Colonic mucosa (tissue), 4 donors: Measurements from ENCODE around the gene IFIT5. TPM values are rescaled to one million over a fixed set of nuclear protein-coding genes. Genes with fewer than 3 reads are reported as not detected.
A peak's percentile ranks its signal among the peaks of the same experiment; 100 is the strongest.

Experiments
- DNase-seq: peaks from one replicate; pipeline ENCODE4 v3.0.0-alpha.2; 2020
- H3K27ac ChIP-seq: fragments of 200-600 bp; one replicate; pipeline ENCODE4 v1.8.0; 2021
- H3K27me3 ChIP-seq: fragments of 200-600 bp; one replicate; pipeline ENCODE4 v1.8.0; 2021
- H3K36me3 ChIP-seq: fragments of 200-600 bp; one replicate; pipeline ENCODE4 v1.8.0; 2021
- H3K4me1 ChIP-seq: fragments of 200-600 bp; one replicate; pipeline ENCODE4 v1.8.0; 2021; ENCODE audit warnings: mild to moderate bottlenecking
- H3K4me3 ChIP-seq: fragments of 200-600 bp; one replicate; pipeline ENCODE4 v1.8.0; 2021
- H3K9ac ChIP-seq, 2 donors: one replicate each; pipeline ENCODE4 v1.7.0; 2013; ENCODE audit warnings: control low read depth in 2 of 2, low read depth in 2 of 2, low read length in 2 of 2
- H3K9me3 ChIP-seq: fragments of 200-600 bp; one replicate; pipeline ENCODE4 v1.8.0; 2021
- intact Hi-C: fragments of 100-400 bp; cut with DNase I; formaldehyde crosslinking; loops from one replicate; pipeline ENCODE4 v1.14.1; 2022
- total RNA-seq, 2 donors: library from RNA; stranded (reverse); fragmentation: NEBNext Ultra II Directional in 1 of 2; extraction: Animal tissue kit (Norgen Biotek cat#: 25700) in 1 of 2; gene quantifications; one replicate each; pipeline ENCODE4 v1.2.1, GENCODE V29; 2021
- TF ChIP-seq, protein P1 (sequence below): fragments of 200-600 bp; IDR thresholded peaks from one replicate; pipeline ENCODE4 v1.8.0; 2022; ENCODE audit warnings: antibody characterized with exemption, mild to moderate bottlenecking
- donor health status: healthy.
- donor health status: DM: no; HTN: no; CAD: no.
- donor health status: DM: no; HTN: no; CAD: no.

IFIT5 gene
- total RNA-seq, 2 donors from 2014 or later = 6.1 to 7.5 TPM

DNA sequence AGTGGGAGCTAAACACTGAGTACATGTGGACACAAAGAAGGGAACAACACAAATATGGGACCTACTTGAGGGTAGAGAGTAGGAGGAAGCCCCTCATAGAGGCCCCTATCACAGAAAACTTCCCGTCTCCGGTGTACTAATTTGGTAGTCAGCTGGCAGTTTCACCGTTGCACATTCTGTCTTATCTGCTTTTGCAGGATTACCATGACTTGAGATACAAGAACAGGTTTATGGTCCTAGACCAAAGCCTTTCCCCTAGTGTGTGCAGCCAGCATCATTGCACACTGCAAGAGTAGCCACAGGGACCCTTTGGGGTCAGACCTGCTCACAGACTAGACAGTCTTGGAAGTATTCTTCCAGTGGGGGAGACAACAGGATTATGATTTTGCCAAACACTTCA, 42.4 kb upstream of the IFIT5 start:
- intact Hi-C loops = no loop called here
- no peak overlapping the region for H3K27ac ChIP-seq
- H3K4me3 ChIP-seq = no peak overlapping the region
- no peaks in the 10 kb centered on the region for H3K36me3 ChIP-seq
- H3K9me3 ChIP-seq = no peaks in the 10 kb centered on the region
- TF ChIP-seq, protein P1, sequence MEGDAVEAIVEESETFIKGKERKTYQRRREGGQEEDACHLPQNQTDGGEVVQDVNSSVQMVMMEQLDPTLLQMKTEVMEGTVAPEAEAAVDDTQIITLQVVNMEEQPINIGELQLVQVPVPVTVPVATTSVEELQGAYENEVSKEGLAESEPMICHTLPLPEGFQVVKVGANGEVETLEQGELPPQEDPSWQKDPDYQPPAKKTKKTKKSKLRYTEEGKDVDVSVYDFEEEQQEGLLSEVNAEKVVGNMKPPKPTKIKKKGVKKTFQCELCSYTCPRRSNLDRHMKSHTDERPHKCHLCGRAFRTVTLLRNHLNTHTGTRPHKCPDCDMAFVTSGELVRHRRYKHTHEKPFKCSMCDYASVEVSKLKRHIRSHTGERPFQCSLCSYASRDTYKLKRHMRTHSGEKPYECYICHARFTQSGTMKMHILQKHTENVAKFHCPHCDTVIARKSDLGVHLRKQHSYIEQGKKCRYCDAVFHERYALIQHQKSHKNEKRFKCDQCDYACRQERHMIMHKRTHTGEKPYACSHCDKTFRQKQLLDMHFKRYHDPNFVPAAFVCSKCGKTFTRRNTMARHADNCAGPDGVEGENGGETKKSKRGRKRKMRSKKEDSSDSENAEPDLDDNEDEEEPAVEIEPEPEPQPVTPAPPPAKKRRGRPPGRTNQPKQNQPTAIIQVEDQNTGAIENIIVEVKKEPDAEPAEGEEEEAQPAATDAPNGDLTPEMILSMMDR = no peak
- DNase-seq = no peak
- H3K4me1 ChIP-seq = peaks cover 15% of the 10 kb centered on the region
- H3K27me3 ChIP-seq = no peaks in the 10 kb centered on the region
- H3K9ac ChIP-seq = no peak overlapping the region

- intact Hi-C loops = no loop called here
- Histone ChIP-seq H3K36me3 (no peaks in the 10 kb centered on the region), H3K27ac (peak overlapping the region; percentile 86), H3K4me3 (no peak overlapping the region), H3K4me1 (peaks cover 9% of the 10 kb centered on the region), H3K27me3 (no peaks in the 10 kb centered on the region), H3K9me3 (no peaks in the 10 kb centered on the region), H3K9ac (peak overlapping the region in 1 of 2 donors; percentile 70)
- TF ChIP-seq, protein P1 = no peak
- DNase-seq = peak; percentile 89
Observed at GRCh38 chr10:89373916-89374711, 40.3 kb upstream of the IFIT5 start.

- H3K27me3 ChIP-seq = no peaks in the 10 kb centered on the region
- peaks cover 9% of the 10 kb centered on the region for H3K4me1 ChIP-seq
- H3K36me3 ChIP-seq = no peaks in the 10 kb centered on the region
- peak overlapping the region; percentile 86 for H3K27ac ChIP-seq
- no peak for DNase-seq
- H3K9me3 ChIP-seq = no peaks in the 10 kb centered on the region
- H3K4me3 ChIP-seq = no peak overlapping the region
- intact Hi-C loops = no loop called here
- TF ChIP-seq, protein P1 = no peak
- H3K9ac ChIP-seq = peak overlapping the region in 1 of 2 donors; percentile 70
Observed at GRCh38 chr10:89374713-89375141, 39.6 kb upstream of the IFIT5 start.

- H3K9me3 ChIP-seq = no peaks in the 10 kb centered on the region
- DNase-seq = no peak
- TF ChIP-seq, protein P1 = no peak
- H3K9ac ChIP-seq = no peak within 1 kb of the TSS
- H3K27me3 ChIP-seq = no peaks in the 10 kb centered on the region
- no peak within 1 kb of the TSS for H3K4me3 ChIP-seq
- peaks cover 9% of the 10 kb centered on the region for H3K4me1 ChIP-seq
- no peaks in the 10 kb centered on the region for H3K36me3 ChIP-seq
- intact Hi-C loops = no loop called here
- H3K27ac ChIP-seq = no peak within 1 kb of the TSS
Observed at GRCh38 chr10:89377705-89378637, 36.4 kb upstream of the IFIT5 start, which contains the start of gene IFIT1B. Gene IFIT1B, plus strand, starts transcription at chr10:89378056. Its CDS starts 80 bp downstream, at chr10:89378136.

GRCh38 chr10:89379103-89379502, 35.3 kb upstream of the IFIT5 start:
- intact Hi-C loops = no loop called here
- Histone ChIP-seq H3K9ac (no peak overlapping the region), H3K27me3 (no peaks in the 10 kb centered on the region), H3K27ac (no peak overlapping the region), H3K4me3 (no peak overlapping the region), H3K9me3 (no peaks in the 10 kb centered on the region), H3K4me1 (peaks cover 9% of the 10 kb centered on the region), H3K36me3 (no peaks in the 10 kb centered on the region)
- TF ChIP-seq, protein P1 = no peak
- no peak for DNase-seq
